Measurements from ENCODE around the gene AKR1E2. TPM values are rescaled to one million over a fixed set of nuclear protein-coding genes. Genes with fewer than 3 reads are reported as not detected.

The AKR1E2 gene
- total RNA-seq, 1 donor from 2014 or later = 0.98 TPM

DNA sequence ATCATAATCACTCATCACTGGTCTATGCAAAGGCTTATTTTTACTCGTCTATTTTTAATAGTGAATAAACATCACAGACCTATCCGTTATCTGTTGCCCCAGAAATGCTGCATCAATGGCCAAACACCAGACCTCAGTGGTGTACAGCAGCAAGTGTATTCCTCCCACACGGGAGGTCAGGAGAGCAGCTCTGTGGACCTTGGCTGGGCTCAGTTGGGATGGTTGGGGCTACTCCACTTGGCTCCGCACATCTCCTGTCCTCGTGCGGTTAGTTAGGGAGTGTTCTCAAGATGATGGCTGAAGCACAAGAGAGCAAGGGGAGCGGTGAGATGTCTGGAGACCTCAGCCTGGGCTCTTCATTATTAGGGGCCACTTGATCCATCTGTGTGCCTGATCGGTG is 2.0 kb downstream of the AKR1E2 start:
- TF ChIP-seq, protein P1, sequence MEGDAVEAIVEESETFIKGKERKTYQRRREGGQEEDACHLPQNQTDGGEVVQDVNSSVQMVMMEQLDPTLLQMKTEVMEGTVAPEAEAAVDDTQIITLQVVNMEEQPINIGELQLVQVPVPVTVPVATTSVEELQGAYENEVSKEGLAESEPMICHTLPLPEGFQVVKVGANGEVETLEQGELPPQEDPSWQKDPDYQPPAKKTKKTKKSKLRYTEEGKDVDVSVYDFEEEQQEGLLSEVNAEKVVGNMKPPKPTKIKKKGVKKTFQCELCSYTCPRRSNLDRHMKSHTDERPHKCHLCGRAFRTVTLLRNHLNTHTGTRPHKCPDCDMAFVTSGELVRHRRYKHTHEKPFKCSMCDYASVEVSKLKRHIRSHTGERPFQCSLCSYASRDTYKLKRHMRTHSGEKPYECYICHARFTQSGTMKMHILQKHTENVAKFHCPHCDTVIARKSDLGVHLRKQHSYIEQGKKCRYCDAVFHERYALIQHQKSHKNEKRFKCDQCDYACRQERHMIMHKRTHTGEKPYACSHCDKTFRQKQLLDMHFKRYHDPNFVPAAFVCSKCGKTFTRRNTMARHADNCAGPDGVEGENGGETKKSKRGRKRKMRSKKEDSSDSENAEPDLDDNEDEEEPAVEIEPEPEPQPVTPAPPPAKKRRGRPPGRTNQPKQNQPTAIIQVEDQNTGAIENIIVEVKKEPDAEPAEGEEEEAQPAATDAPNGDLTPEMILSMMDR (IDR thresholded peaks at IDR 0.05) = no peak
- CTCF ChIA-PET = interaction anchor here (1.3 kb wide), 1 partner anchor 13 kb away, joined by 4 read pairs; no protein-coding TSS in a partner anchor
- no peak overlapping the region for H3K4me3 Mint-ChIP-seq
- no peaks in the 10 kb centered on the region for H3K36me3 Mint-ChIP-seq (ENCODE audit: low read depth)
- peaks cover 37% of the 10 kb centered on the region for H3K27me3 Mint-ChIP-seq
- no peak overlapping the region for H3K27ac Mint-ChIP-seq
- DNase-seq = no peak
- H3K9me3 Mint-ChIP-seq = no peaks in the 10 kb centered on the region
- POLR2A ChIA-PET = no interaction called here
- intact Hi-C loops (cut with micrococcal nuclease) = no loop called here
- no peak for ATAC-seq (ENCODE audit: low read depth)
- peaks cover 9% of the 10 kb centered on the region for H3K4me1 Mint-ChIP-seq

DNA sequence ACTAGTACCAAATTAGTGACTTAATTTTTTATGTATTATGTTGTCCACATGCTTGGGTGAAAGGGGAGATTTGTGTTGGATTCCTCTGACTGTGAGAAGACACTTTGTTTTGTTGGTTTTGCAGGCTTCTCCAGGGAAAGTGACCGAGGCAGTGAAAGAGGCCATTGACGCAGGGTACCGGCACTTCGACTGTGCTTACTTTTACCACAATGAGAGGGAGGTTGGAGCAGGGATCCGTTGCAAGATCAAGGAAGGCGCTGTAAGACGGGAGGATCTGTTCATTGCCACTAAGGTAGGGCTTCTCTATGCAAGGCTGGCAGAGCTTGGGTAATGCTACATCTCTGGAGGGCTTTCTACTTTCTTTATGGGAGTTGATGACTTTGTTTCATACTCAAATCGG is 4.5 kb downstream of the AKR1E2 start:
- Mint-ChIP-seq H3K27me3 (peaks cover 22% of the 10 kb centered on the region), H3K27ac (no peak overlapping the region), H3K4me3 (no peak overlapping the region), H3K9me3 (no peaks in the 10 kb centered on the region), H3K4me1 (peaks cover 9% of the 10 kb centered on the region), H3K36me3 (ENCODE audit: low read depth) (no peaks in the 10 kb centered on the region)
- ChIA-PET POLR2A (no interaction called here), CTCF (no interaction called here)
- intact Hi-C loops (cut with micrococcal nuclease) = no loop called here
- ATAC-seq (ENCODE audit: low read depth) (no peak), DNase-seq (no peak)
- TF ChIP-seq, protein P1 (IDR thresholded peaks at IDR 0.05) = no peak

DNA sequence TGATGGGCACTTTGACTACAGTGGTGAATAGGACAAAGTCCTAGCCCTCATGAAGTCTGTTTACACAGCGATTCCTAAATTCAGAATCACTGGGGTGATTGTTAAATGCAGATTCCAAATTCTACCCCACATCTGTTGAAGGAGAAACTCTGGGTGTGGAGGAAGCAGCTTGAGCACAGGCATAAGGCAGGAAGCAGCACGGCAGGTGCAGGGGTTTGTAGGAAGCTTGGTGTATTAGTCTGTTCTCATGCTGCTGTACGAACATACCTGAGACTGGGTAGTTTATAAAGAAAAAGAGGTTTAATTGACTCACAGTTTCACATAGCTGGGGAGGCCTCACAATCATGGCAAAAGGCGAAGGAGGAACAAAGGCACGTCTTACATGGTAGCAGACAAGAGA is 5.1 kb downstream of the AKR1E2 start:
- POLR2A ChIA-PET = no interaction called here
- peaks cover 17% of the 10 kb centered on the region for H3K27me3 Mint-ChIP-seq

DNA sequence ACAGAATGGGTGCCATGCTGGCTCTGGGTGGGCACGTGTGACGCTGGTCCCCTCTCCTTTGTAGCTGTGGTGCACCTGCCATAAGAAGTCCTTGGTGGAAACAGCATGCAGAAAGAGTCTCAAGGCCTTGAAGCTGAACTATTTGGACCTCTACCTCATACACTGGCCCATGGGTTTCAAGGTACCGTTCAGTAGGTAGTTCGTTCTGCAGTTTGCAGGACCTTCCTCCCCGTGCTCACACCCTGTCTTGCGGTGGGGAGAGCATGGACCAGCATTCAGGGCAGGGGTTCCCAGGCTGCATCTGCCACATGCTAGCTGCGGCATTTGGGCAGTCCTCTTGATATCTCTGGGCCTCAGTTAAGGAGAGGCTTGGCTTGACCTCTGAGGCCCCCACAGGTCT is 7.3 kb downstream of the AKR1E2 start:
- no peak overlapping the region for H3K27ac Mint-ChIP-seq

More for the DNA sequence above, 5.1 kb downstream of the AKR1E2 start:
- Mint-ChIP-seq H3K4me1 (peaks cover 5% of the 10 kb centered on the region), H3K36me3 (ENCODE audit: low read depth) (no peaks in the 10 kb centered on the region), H3K27ac (no peak overlapping the region), H3K4me3 (no peak overlapping the region), H3K9me3 (no peaks in the 10 kb centered on the region)
- CTCF ChIA-PET = interaction anchor here (1.1 kb wide), 1 partner anchor 16 kb away, joined by 3 read pairs; no protein-coding TSS in a partner anchor
- DNase-seq (no peak), ATAC-seq (ENCODE audit: low read depth) (no peak)
- intact Hi-C loops (cut with micrococcal nuclease) = no loop called here
- TF ChIP-seq, protein P1 (IDR thresholded peaks at IDR 0.05) = no peak

DNA sequence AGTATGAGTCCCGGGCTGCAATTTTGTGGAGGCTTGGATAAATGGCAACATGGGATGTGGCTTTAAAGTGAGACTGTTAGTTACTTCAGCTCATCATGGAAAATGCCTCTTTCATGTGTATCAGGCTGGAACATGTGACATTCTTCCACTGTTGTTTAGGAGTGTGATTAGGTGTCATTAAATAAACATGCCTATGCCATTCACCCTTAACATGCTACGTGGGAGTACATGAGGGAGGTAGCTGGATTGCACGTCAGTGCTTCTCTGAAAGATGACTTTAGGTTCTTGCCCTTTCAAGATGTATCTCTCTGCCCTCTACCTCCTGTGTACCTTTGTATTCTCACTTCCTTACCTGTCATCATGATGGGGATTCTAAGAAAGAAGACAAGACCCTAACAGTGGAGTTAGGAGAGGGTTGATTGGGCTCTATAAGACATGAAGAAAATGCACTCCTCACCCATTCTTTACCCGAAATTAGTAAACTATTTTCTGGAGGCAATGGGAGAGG is 8.9 kb downstream of the AKR1E2 start:
- intact Hi-C loops (cut with micrococcal nuclease) = no loop called here
- DNase-seq (no peak), ATAC-seq (ENCODE audit: low read depth) (no peak)
- Mint-ChIP-seq H3K4me1 (no peaks in the 10 kb centered on the region), H3K27me3 (peaks cover 2% of the 10 kb centered on the region), H3K4me3 (no peak overlapping the region), H3K27ac (no peak overlapping the region), H3K9me3 (no peaks in the 10 kb centered on the region), H3K36me3 (ENCODE audit: low read depth) (no peaks in the 10 kb centered on the region)
- ChIA-PET CTCF (no interaction called here), POLR2A (no interaction called here)
- TF ChIP-seq, protein P1 (IDR thresholded peaks at IDR 0.05) = no peak

More for the DNA sequence above, 7.3 kb downstream of the AKR1E2 start:
- no peak overlapping the region for H3K4me3 Mint-ChIP-seq
- H3K36me3 Mint-ChIP-seq (ENCODE audit: low read depth) = no peaks in the 10 kb centered on the region
- POLR2A ChIA-PET = no interaction called here
- H3K27me3 Mint-ChIP-seq = peaks cover 6% of the 10 kb centered on the region
- intact Hi-C loops (cut with micrococcal nuclease) = no loop called here
- no peaks in the 10 kb centered on the region for H3K4me1 Mint-ChIP-seq
- CTCF ChIA-PET = interaction anchor here (0.8 kb wide), 1 partner anchor 16 kb away, joined by 3 read pairs; no protein-coding TSS in a partner anchor
- H3K9me3 Mint-ChIP-seq = no peaks in the 10 kb centered on the region
- TF ChIP-seq, protein P1 (IDR thresholded peaks at IDR 0.05) = no peak
- ATAC-seq (ENCODE audit: low read depth) = no peak
- no peak for DNase-seq

Measured in activated B cell treated with CpG ODN at 0.5 μM for 24 hours (primary cell).